Measurements from ENCODE around the gene DAGLA.

Gene DAGLA

DNA sequence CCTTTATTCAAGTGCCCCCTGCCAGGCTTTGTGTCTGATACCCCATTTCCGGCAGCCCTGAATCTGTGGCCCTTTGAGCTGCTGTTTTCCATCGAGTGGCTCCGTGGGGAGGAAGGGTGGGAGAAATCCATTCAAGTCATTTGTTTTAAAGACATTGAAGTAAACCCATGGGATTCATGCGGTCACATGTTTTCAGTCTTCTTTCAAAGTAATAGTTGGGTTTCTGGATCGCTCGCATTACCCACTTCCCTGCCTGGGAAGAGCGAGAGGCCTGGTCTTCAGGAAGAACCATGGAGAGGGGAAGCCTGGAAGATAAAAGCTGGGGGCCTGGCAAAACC is 14.4 kb downstream of the DAGLA start:
- no peak overlapping the region for H3K4me3 ChIP-seq (ENCODE audit: low read depth, low read length)
- TF ChIP-seq, protein P1, sequence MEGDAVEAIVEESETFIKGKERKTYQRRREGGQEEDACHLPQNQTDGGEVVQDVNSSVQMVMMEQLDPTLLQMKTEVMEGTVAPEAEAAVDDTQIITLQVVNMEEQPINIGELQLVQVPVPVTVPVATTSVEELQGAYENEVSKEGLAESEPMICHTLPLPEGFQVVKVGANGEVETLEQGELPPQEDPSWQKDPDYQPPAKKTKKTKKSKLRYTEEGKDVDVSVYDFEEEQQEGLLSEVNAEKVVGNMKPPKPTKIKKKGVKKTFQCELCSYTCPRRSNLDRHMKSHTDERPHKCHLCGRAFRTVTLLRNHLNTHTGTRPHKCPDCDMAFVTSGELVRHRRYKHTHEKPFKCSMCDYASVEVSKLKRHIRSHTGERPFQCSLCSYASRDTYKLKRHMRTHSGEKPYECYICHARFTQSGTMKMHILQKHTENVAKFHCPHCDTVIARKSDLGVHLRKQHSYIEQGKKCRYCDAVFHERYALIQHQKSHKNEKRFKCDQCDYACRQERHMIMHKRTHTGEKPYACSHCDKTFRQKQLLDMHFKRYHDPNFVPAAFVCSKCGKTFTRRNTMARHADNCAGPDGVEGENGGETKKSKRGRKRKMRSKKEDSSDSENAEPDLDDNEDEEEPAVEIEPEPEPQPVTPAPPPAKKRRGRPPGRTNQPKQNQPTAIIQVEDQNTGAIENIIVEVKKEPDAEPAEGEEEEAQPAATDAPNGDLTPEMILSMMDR (IDR thresholded peaks at IDR 0.05; ENCODE audit: low read depth, low read length), result no peak

DNA sequence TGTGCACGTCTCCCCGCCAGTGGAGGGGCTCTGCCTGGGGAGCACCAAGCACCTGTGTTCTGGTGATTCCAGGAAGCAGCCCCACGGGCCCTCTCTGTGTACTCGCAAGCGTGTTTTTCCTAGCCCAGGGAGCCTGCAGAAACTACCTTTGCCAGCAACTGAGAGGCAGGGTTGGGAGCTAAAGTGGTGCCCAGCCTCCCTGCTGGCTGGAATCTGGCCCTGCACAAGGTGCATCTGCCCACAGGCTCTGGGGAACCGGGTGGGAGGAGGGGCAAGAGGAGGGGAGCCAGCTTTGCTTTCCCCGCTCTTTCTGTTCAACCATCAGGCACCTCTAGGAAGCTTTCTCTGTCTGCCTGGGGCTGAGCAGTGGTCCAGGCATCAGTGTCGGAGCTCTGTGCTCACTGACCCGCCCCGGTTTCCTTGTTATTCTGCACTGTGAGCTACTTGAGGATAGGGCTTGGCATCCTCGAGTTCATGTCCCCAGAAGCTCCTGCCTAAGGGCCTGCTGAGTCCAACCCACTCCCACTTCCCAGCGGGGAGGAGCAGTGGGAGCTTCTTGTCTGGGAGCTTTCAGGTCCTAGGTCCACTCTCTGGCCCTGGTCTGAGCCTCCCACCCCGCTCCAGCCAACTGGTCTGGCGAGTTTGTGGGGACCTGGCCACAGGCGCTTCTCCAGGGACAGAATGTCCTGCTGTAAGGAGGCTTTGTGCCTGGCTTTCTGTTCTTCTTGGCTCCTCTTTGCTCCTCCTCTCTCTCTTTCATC is 14.9 kb downstream of the DAGLA start:
- TF ChIP-seq, protein P1 (IDR thresholded peaks at IDR 0.05; ENCODE audit: low read depth, low read length), result no peak
- H3K4me3 ChIP-seq (ENCODE audit: low read depth, low read length), result no peak overlapping the region

DNA sequence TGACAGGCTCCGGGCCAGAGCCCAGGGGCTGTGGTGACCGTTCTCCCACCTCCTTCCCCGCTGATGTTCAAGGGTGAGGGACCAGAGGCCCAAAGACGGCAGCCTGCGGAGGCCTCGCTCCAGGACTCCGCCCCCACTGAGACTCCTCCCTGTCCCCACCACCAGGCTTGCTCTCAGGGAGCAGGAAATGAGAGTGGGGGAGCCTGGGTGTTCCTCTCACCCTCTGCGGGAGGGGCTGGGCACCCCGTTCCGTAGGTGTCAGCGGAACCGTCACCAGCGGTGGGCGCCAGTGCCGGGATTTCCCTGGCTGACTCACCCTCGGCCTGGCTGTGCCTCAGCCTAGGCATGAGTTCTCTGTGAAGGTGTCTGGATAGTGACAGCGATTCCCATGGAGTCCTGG is 15.7 kb downstream of the DAGLA start:
- H3K4me3 ChIP-seq (ENCODE audit: low read depth, low read length), result no peak overlapping the region
- TF ChIP-seq, protein P1 (IDR thresholded peaks at IDR 0.05; ENCODE audit: low read depth, low read length), result no peak

DNA sequence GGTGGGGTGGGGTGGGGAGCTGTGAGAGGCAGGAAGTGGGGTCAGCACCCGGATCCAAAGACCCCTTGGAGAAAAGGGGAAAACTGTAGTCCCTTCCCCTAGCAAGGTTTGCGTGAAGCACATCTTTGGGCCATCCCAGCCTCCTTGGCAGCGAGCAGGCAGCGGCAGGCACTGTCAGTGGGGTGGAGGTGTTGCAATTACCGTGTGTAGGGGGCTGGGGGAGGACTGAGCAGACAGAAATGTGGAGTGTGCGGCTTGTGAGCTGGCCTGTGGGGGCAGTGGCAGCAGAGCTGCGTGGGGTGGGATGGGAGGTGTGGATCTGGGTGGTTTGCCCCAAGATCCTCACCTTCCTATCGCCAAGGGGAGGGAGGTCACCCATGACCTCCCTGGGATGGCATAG is 16.4 kb downstream of the DAGLA start:
- TF ChIP-seq, protein P1 (IDR thresholded peaks at IDR 0.05; ENCODE audit: low read depth, low read length), result no peak
- no peak overlapping the region for H3K4me3 ChIP-seq (ENCODE audit: low read depth, low read length)

DNA sequence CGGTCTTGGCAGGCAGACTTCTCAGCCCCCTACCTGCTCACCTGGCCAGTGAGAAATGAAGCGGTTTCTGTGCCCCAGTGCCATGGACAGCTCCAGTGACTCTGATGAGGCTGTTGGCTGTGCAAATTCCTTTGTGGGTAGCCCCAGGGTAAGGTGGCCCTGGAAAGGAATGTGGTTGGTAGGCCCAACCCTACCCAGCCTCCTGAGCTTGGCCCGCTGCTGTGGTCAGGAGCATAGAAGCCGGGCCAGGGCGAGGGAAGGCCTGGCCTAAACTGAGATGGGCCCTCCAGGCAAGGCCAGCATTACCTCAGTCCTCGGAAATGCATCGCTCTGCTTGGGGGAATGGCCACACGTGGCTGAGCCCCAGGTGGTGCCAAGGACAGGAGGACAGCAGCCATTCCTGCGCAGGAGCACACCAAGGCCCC is 16.9 kb downstream of the DAGLA start:
- no peak overlapping the region for H3K4me3 ChIP-seq (ENCODE audit: low read depth, low read length)
- TF ChIP-seq, protein P1 (IDR thresholded peaks at IDR 0.05; ENCODE audit: low read depth, low read length), result no peak

DNA sequence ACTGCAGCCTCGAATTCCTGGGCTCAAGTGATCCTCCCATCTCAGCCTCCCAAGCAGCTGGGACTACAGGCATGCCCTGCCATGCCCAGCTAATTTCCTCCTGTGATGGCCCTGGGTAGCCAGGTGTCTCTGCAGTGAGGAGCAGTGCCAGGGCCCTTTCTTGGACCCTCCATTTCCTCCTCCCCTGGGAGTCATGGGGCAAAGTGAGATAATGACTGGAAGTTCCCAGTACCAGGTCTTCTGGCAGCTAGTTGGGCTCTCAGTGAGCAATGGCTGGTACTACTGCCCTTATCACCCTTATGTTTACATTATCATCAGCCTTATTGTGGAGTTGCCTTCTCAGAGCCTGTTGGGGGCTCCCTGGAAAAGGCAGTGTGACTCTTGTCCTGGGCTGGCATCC is 17.6 kb downstream of the DAGLA start:
- H3K4me3 ChIP-seq (ENCODE audit: low read depth, low read length), result no peak overlapping the region
- TF ChIP-seq, protein P1 (IDR thresholded peaks at IDR 0.05; ENCODE audit: low read depth, low read length), result no peak

DNA sequence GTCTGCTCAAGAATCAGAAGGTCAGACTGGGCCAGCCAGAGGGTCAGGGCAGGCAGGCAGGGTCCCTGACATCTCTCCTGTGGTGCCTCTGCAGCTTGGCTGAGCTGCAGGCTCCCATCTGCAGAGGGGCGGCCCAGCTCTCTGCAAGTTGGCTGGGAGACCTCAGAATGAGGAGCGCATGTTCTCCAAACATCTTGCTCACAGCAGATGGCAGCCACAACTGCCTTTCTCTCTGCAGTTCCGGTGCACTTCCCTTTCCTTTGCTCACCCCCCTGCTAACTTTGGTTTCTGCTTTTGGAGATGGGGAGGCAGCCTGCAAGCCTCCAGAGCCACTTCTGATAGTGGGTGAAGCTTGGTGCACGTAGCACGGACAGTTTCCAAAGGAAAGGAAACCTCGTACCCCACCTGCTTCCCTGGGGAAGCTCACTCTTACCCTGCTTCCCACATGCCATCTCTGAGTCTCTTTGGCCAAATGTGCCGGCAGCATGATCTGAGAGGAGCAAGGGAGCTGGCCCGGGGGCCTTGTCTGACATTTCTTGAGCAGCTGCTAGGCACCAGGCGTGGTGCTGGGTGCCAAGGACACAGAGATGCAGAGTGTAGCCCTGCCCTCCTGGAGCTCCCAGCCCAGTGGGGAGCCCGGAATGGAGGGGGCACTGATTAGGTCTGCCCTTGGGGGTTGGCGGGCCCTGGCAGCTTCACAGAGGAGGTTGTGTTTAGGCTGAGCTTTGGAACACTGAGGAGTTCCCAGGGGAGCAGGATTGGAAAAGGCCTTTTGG is 18.2 kb downstream of the DAGLA start:
- no peak overlapping the region for H3K4me3 ChIP-seq (ENCODE audit: low read depth, low read length)
- TF ChIP-seq, protein P1 (IDR thresholded peaks at IDR 0.05; ENCODE audit: low read depth, low read length), result no peak

Measured in WI38 (cell line).